Neural progenitor cell (in vitro differentiated cells): ENCODE data around the gene ABCD3. TPM values are rescaled to one million over a fixed set of nuclear protein-coding genes. Genes with fewer than 3 reads are reported as not detected.
"Not testable (repeated sequence)": the region's sequence is repeated elsewhere in the genome, so short reads cannot be mapped to it uniquely, and the experiment has no call there.

ENCODE experiments used
- DNase-seq: peaks from one replicate; pipeline ENCODE4 v3.0.0-alpha.2; 2016; ENCODE audit warnings: low spot score
- H2AFZ ChIP-seq: fragments of 200-600 bp; sonication (generic); replicated peaks from 2 replicates; pipeline ENCODE4 v1.6.1; 2016; ENCODE audit warnings: antibody characterized with exemption
- H3F3A ChIP-seq: fragments of 200-600 bp; sonication (generic); 2 replicates; pipeline ENCODE4 v1.6.1; 2016; ENCODE audit warnings: antibody characterized with exemption, low read depth
- H3K27ac ChIP-seq: fragments of 200-600 bp; sonication (generic); 2 replicates; pipeline ENCODE4 v1.5.1; 2016; ENCODE audit warnings: mild to moderate bottlenecking
- H3K27me3 ChIP-seq: fragments of 200-600 bp; sonication (generic); 2 replicates; pipeline ENCODE4 v1.6.1; 2016; ENCODE audit warnings: mild to moderate bottlenecking, moderate library complexity
- H3K36me3 ChIP-seq: fragments of 200-600 bp; sonication (generic); 2 replicates; pipeline ENCODE4 v1.5.1; 2016
- H3K4me1 ChIP-seq: fragments of 200-600 bp; sonication (generic); 2 replicates; pipeline ENCODE4 v1.6.1; 2016; ENCODE audit warnings: mixed run types
- H3K4me2 ChIP-seq: fragments of 200-600 bp; sonication (generic); 2 replicates; pipeline ENCODE4 v1.6.1; 2016
- H3K4me3 ChIP-seq: fragments of 200-600 bp; sonication (generic); 2 replicates; pipeline ENCODE4 v1.5.1; 2016
- H3K79me2 ChIP-seq: fragments of 200-600 bp; sonication (generic); 2 replicates; pipeline ENCODE4 v1.6.1; 2016; ENCODE audit warnings: low read depth
- H3K9ac ChIP-seq: fragments of 200-600 bp; sonication (generic); 2 replicates; pipeline ENCODE4 v1.6.1; 2016
- H3K9me3 ChIP-seq: fragments of 200-600 bp; sonication (generic); 2 replicates; pipeline ENCODE4 v1.5.1; 2016; ENCODE audit warnings: low read depth
- H4K20me1 ChIP-seq: fragments of 200-600 bp; sonication (generic); 2 replicates; pipeline ENCODE4 v1.6.1; 2016; ENCODE audit warnings: low read depth
- H3K27ac Mint-ChIP-seq: 3 replicates; pipeline ENCODE4 v1.8.0; 2021; ENCODE audit warnings: mixed read lengths
- H3K27me3 Mint-ChIP-seq: 2 replicates; pipeline ENCODE4 v1.8.0; 2022; ENCODE audit warnings: low read depth, mild to moderate bottlenecking, inconsistent platforms, moderate library complexity, mixed read lengths; ENCODE audit not compliant: insufficient read depth
- H3K36me3 Mint-ChIP-seq: 3 replicates; pipeline ENCODE4 v1.8.0; 2021; ENCODE audit warnings: mixed read lengths
- H3K4me1 Mint-ChIP-seq: 3 replicates; pipeline ENCODE4 v1.8.0; 2021; ENCODE audit warnings: mixed read lengths
- H3K4me3 Mint-ChIP-seq: 3 replicates; pipeline ENCODE4 v1.8.0; 2021; ENCODE audit warnings: mild to moderate bottlenecking, moderate library complexity, mixed read lengths
- H3K9me3 Mint-ChIP-seq: 3 replicates; pipeline ENCODE4 v1.8.0; 2020; ENCODE audit warnings: mixed read lengths
- CTCF ChIP-seq: fragments of 200-600 bp; sonication (generic); IDR thresholded peaks from 2 replicates; pipeline ENCODE4 v1.5.1; 2017; ENCODE audit warnings: antibody characterized with exemption, mild to moderate bottlenecking
- EZH2 ChIP-seq: fragments of 200-600 bp; sonication (generic); IDR thresholded peaks from 2 replicates; pipeline ENCODE4 v1.6.1; 2017; ENCODE audit warnings: antibody characterized with exemption, mild to moderate bottlenecking, moderate library complexity
- EZH2phosphoT487 ChIP-seq: fragments of 200-600 bp; sonication (generic); IDR thresholded peaks from 2 replicates; pipeline ENCODE4 v1.6.1; 2017; ENCODE audit warnings: antibody characterized with exemption
- total RNA-seq: library from RNA; depleted of rRNA; stranded (reverse); fragments of >200 nt; gene quantifications from 2 replicates; pipeline ENCODE4 v1.2.3, GENCODE V29; 2015; ENCODE audit warnings: low replicate concordance

Gene ABCD3
- total RNA-seq, 1 donor from 2014 or later = 45.1 TPM

GRCh38 chr1:94562519-94563260, 144.5 kb downstream of the ABCD3 start:
- no peak overlapping the region for H3K27ac ChIP-seq
- DNase-seq = no peak
- no peaks in the 10 kb centered on the region for H4K20me1 ChIP-seq
- no peak overlapping the region for H2AFZ ChIP-seq
- peaks cover 3% of the 10 kb centered on the region for H3K27me3 Mint-ChIP-seq
- peaks cover 6% of the 10 kb centered on the region for H3F3A ChIP-seq
- peaks cover 3% of the 10 kb centered on the region for H3K4me1 Mint-ChIP-seq
- H3K9me3 ChIP-seq = no peaks in the 10 kb centered on the region
- no peaks in the 10 kb centered on the region for H3K36me3 Mint-ChIP-seq
- no peak overlapping the region for H3K4me3 Mint-ChIP-seq
- no peaks in the 10 kb centered on the region for H3K79me2 ChIP-seq
- no peak overlapping the region for H3K4me2 ChIP-seq
- no peaks in the 10 kb centered on the region for H3K9me3 Mint-ChIP-seq
- H3K4me1 ChIP-seq = peaks cover 19% of the 10 kb centered on the region
- H3K27ac Mint-ChIP-seq = no peak overlapping the region
- no peak overlapping the region for H3K9ac ChIP-seq
- no peaks in the 10 kb centered on the region for H3K36me3 ChIP-seq
- H3K4me3 ChIP-seq = no peak overlapping the region
- TF ChIP-seq EZH2phosphoT487 = no peak
- H3K27me3 ChIP-seq = no peaks in the 10 kb centered on the region

- DNase-seq = no peak
- no peaks in the 10 kb centered on the region for H3K79me2 ChIP-seq
- no peaks in the 10 kb centered on the region for H3F3A ChIP-seq
- no peak overlapping the region for H2AFZ ChIP-seq
- H3K36me3 Mint-ChIP-seq = no peaks in the 10 kb centered on the region
- no peak overlapping the region for H3K4me2 ChIP-seq
- no peaks in the 10 kb centered on the region for H4K20me1 ChIP-seq
- no peak overlapping the region for H3K27ac ChIP-seq
- H3K4me3 ChIP-seq = no peak overlapping the region
- peaks cover 3% of the 10 kb centered on the region for H3K4me1 Mint-ChIP-seq
- H3K9ac ChIP-seq = no peak overlapping the region
- no peaks in the 10 kb centered on the region for H3K27me3 ChIP-seq
- no peaks in the 10 kb centered on the region for H3K36me3 ChIP-seq
- H3K27me3 Mint-ChIP-seq = peaks cover 2% of the 10 kb centered on the region
- H3K9me3 Mint-ChIP-seq = peaks cover under 1% of the 10 kb centered on the region
- TF ChIP-seq EZH2 = no peak
- no peak for TF ChIP-seq EZH2phosphoT487
- TF ChIP-seq CTCF = no peak
- peaks cover 11% of the 10 kb centered on the region for H3K4me1 ChIP-seq
- H3K9me3 ChIP-seq = no peaks in the 10 kb centered on the region
- H3K4me3 Mint-ChIP-seq = no peak overlapping the region
- no peak overlapping the region for H3K27ac Mint-ChIP-seq
Observed at GRCh38 chr1:94565901-94566300, 147.7 kb downstream of the ABCD3 start.

GRCh38 chr1:94566436-94566835, 148.2 kb downstream of the ABCD3 start:
- H3K27me3 Mint-ChIP-seq, H3K4me3 Mint-ChIP-seq, H3K27me3 ChIP-seq, H3K4me2 ChIP-seq, H3K4me3 ChIP-seq, H3K36me3 Mint-ChIP-seq, H3K4me1 Mint-ChIP-seq, H3K27ac Mint-ChIP-seq, H2AFZ ChIP-seq, H3F3A ChIP-seq, H4K20me1 ChIP-seq, DNase-seq, H3K27ac ChIP-seq, H3K79me2 ChIP-seq, H3K9me3 ChIP-seq, H3K9me3 Mint-ChIP-seq, H3K36me3 ChIP-seq, H3K9ac ChIP-seq: not testable (repeated sequence)
- H3K4me1 ChIP-seq = peaks cover 11% of the 10 kb centered on the region

- H4K20me1 ChIP-seq, H3F3A ChIP-seq, H3K9me3 ChIP-seq, H3K4me1 Mint-ChIP-seq, H3K4me3 Mint-ChIP-seq, H3K36me3 ChIP-seq, DNase-seq, H3K4me2 ChIP-seq, H3K27ac ChIP-seq, H3K27me3 ChIP-seq, H3K27me3 Mint-ChIP-seq, H3K79me2 ChIP-seq, H3K9ac ChIP-seq, H3K4me3 ChIP-seq, H3K27ac Mint-ChIP-seq, H2AFZ ChIP-seq: not testable (repeated sequence)
- Mint-ChIP-seq H3K9me3 (peaks cover 20% of the 10 kb centered on the region), H3K36me3 (peaks cover 10% of the 10 kb centered on the region)
- peaks cover 11% of the 10 kb centered on the region for H3K4me1 ChIP-seq
Observed at GRCh38 chr1:94567975-94568607, 149.9 kb downstream of the ABCD3 start.

Other genes with a start within 250 kb of the ABCD3 start
- gene ARHGAP29, start 180.8 kb upstream of the ABCD3 start, total RNA-seq = 11.4 and 14.8 TPM in 2 replicates
- 2.3 and 6.4 TPM in 2 replicates for gene F3, start 123.4 kb downstream of the ABCD3 start, total RNA-seq